Measurements from ENCODE around the gene RADIL. TPM values are rescaled to one million over a fixed set of nuclear protein-coding genes. Genes with fewer than 3 reads are reported as not detected.

RADIL gene
- total RNA-seq, 2 donors from 2014 or later, result 2.1 to 29.0 TPM

DNA sequence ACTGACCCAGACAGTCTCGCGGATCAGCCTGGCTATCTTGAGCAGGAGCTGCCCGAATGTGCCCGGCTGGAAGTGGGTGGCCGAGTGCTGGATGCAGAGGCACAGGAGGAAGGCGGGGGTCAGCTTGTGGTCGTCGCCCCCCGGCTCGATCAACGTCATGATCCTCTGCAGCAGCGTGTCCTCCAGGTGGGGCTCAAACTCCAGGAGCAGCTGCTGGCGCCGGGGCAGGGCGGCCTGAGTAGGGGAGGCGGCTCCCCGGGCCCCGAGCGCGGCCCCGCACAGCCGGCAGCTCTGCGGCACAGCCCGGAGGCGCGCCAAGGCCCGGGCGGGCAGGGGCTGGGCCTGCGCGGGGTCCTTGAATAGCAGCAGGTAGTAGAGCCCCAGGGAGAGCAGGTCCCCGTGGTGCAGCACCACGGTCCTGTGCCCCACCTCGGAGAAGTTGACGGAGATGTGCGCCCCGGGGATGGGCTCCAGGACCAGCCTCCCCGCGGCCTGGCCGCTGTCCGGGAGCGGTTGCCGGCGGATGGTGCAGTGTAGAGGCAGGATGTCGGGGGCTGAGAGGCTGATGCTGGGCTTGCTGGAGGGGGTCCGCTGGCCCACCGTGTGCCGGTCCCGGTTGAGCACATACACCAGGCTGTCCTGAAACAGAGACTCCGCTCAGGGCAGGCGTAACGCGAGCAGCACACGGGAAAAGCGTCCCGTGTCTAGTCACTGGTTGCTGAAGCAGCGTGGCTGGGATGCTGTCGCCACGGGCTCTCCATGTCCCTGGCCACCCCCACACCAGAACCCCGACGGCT, 48.7 kb downstream of the RADIL start:
- Histone ChIP-seq H3K36me3 (replicated peaks in 1 of 2; ENCODE audit: insufficient read depth in 1 of 2, low read depth in 2 of 2) (no peaks in the 10 kb centered on the region), H3K4me3 (no peak overlapping the region), H3K27ac (no peak overlapping the region), H3K27me3 (no peaks in the 10 kb centered on the region), H3K4me1 (no peaks in the 10 kb centered on the region), H3K9me3 (no peaks in the 10 kb centered on the region)
- DNase-seq (no peak), ATAC-seq (no peak)
- WGBS, 2 donors, result 92 to 97% methylated on average over 20 to 52 of the region's 60 CpGs
- intact Hi-C loops (cut with DNase I), result no loop called here
- TF ChIP-seq POLR2A (IDR thresholded peaks at IDR 0.05), result no peak
- TF ChIP-seq, protein P1, sequence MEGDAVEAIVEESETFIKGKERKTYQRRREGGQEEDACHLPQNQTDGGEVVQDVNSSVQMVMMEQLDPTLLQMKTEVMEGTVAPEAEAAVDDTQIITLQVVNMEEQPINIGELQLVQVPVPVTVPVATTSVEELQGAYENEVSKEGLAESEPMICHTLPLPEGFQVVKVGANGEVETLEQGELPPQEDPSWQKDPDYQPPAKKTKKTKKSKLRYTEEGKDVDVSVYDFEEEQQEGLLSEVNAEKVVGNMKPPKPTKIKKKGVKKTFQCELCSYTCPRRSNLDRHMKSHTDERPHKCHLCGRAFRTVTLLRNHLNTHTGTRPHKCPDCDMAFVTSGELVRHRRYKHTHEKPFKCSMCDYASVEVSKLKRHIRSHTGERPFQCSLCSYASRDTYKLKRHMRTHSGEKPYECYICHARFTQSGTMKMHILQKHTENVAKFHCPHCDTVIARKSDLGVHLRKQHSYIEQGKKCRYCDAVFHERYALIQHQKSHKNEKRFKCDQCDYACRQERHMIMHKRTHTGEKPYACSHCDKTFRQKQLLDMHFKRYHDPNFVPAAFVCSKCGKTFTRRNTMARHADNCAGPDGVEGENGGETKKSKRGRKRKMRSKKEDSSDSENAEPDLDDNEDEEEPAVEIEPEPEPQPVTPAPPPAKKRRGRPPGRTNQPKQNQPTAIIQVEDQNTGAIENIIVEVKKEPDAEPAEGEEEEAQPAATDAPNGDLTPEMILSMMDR (IDR thresholded peaks at IDR 0.05), result no peak

DNA sequence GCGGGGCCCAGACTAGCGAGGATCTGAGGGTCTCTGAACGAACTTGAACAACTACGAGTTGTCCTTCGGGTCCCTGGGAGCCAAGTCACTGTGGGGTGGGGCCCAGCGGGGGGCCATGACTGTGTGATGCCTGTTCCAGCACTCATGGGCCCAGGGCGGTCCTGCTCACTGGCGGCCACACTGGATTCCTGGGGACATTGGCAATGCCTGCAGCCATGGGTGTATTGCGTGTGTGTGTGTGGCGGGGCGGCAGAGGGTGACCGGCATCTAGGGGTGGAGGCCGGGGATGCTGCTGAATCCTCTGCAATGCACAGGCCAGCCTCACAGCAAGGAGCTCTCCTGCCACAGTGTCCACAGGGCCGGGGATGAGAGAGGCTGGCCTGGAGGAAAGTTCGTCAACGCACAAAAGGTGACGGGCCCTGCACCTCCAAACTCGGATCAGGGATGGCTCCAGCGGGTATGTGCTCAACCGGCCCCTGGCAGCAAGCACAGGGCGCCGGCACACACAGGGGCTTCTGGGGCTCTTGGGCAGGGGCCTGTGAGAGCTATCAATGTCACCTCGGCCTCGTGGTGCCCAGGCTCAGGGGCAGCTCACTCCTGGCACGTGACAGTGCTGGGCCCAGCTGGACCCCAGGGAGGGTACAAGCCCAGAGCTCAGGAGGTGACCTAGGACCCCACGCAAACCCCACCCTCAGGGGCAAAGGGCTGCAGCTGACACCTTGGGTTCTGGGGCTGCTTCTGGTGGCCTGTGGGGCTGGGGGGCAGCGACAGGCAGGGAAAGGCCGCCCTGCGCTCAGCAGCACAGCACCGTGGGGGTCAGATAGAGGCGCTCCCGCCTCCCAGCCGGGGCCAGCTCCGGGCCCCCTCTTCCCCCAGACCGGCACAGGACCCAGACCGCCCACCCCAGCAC, 49.6 kb downstream of the RADIL start:
- TF ChIP-seq, protein P1 (IDR thresholded peaks at IDR 0.05), result no peak
- no peak for TF ChIP-seq POLR2A (IDR thresholded peaks at IDR 0.05)
- WGBS, 2 donors, result 89 to 95% methylated on average over 18 to 33 of the region's 36 CpGs
- ATAC-seq, result no peak
- no peak for DNase-seq
- H3K36me3 ChIP-seq (replicated peaks in 1 of 2; ENCODE audit: insufficient read depth in 1 of 2, low read depth in 2 of 2), result no peaks in the 10 kb centered on the region
- H3K4me1 ChIP-seq, result no peaks in the 10 kb centered on the region
- no peak overlapping the region for H3K27ac ChIP-seq
- intact Hi-C loops (cut with DNase I), result no loop called here
- H3K27me3 ChIP-seq, result no peaks in the 10 kb centered on the region
- no peaks in the 10 kb centered on the region for H3K9me3 ChIP-seq
- no peak overlapping the region for H3K4me3 ChIP-seq

DNA sequence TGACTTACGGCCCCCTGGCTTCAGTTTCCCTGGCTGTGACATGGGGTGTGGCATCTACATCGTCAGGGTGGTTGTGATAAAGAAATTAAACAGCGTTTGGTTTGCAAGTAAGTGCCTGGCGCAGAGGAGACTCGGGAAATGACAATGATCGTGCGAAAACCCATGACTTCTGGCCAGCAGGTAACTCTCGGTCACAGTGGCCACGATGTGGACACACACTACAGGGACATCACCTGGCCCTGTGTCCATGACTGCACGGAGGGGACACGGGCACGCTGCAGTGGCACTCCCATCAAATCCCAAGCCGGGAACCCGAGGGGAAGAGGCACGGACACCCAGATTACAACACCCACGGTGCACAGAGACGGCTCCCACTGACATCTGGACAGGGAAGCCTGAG, 50.3 kb downstream of the RADIL start:
- H3K4me3 ChIP-seq, result no peak overlapping the region
- no peaks in the 10 kb centered on the region for H3K27me3 ChIP-seq
- H3K4me1 ChIP-seq, result no peaks in the 10 kb centered on the region
- H3K9me3 ChIP-seq, result no peaks in the 10 kb centered on the region
- intact Hi-C loops (cut with DNase I), result no loop called here
- H3K36me3 ChIP-seq (replicated peaks in 1 of 2; ENCODE audit: insufficient read depth in 1 of 2, low read depth in 2 of 2), result no peaks in the 10 kb centered on the region
- DNase-seq (no peak), ATAC-seq (no peak)
- no peak overlapping the region for H3K27ac ChIP-seq
- no peak for TF ChIP-seq POLR2A (IDR thresholded peaks at IDR 0.05)
- TF ChIP-seq, protein P1 (IDR thresholded peaks at IDR 0.05), result no peak
- 81 to 82% methylated on average over 12 to 16 of the region's 17 CpGs for WGBS, 2 donors

DNA sequence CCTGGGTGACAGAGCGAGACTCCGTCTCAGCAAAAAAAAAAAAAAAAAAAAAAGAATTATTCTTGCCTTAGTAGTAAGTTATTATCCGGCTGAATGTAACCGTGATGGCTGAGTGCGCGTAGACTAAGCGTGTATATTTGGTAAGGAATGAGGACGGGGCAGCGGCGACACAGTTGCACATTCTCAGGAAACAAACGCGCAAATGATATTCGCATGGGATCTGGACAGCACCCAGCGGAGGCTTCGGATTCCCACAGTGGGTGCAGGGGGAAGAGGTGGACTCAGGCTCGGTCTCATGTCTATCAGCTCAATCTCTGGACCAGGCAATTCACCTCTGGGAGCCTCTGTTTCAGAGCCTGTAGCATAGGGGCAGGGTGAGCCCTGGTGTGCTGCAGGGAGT, 50.8 kb downstream of the RADIL start:
- Histone ChIP-seq H3K36me3 (replicated peaks in 1 of 2; ENCODE audit: insufficient read depth in 1 of 2, low read depth in 2 of 2) (no peaks in the 10 kb centered on the region), H3K9me3 (no peaks in the 10 kb centered on the region), H3K27ac (no peak overlapping the region), H3K27me3 (no peaks in the 10 kb centered on the region), H3K4me3 (no peak overlapping the region), H3K4me1 (no peaks in the 10 kb centered on the region)
- DNase-seq, result no peak
- WGBS, 2 donors, result 93 to 96% methylated on average over 16 of the region's 16 CpGs
- TF ChIP-seq, protein P1 (IDR thresholded peaks at IDR 0.05), result no peak
- TF ChIP-seq POLR2A (IDR thresholded peaks at IDR 0.05), result no peak
- intact Hi-C loops (cut with DNase I), result no loop called here
- no peak for ATAC-seq

Data from body of pancreas (tissue), 4 donors.